ENCODE results near the gene PEX6.

- TF ChIP-seq POLR2AphosphoS5 (IDR thresholded peaks at IDR 0.05), result no peak
- no peak for TF ChIP-seq POLR2A (IDR thresholded peaks at IDR 0.05)
- TF ChIP-seq CTCF (IDR thresholded peaks at IDR 0.05), result no peak
- no peak for TF ChIP-seq EP300 (IDR thresholded peaks at IDR 0.05; ENCODE audit: low read depth)
These were observed 11.8 kb downstream of the PEX6 start for GRCh38 chr6:42967228-42967627.
